ENCODE results near the gene GALNT7. TPM values are rescaled to one million over a fixed set of nuclear protein-coding genes. Genes with fewer than 3 reads are reported as not detected.

The GALNT7 gene
- total RNA-seq, 1 experiment from 2014 or later = 51.6 TPM

GRCh38 chr4:173208420-173208819 is 39.8 kb downstream of the GALNT7 start:
- CTCF ChIA-PET = no interaction called here
- H3K4me3 Mint-ChIP-seq (ENCODE audit: low read depth, unreplicated experiment) = no peak overlapping the region
- peaks cover 44% of the 10 kb centered on the region for H3K4me1 Mint-ChIP-seq (ENCODE audit: low read depth, unreplicated experiment)
- intact Hi-C loops (cut with micrococcal nuclease; ENCODE audit: unreplicated experiment) = loop anchor here (2.0 kb wide), 1 partner anchor 16 kb away; no protein-coding TSS in a partner anchor
- BruUV-seq (replicated peaks) = no TSS peak
- TF ChIP-seq CTCF (IDR thresholded peaks at IDR 0.05; ENCODE audit: unreplicated experiment) = no peak
- no peaks in the 10 kb centered on the region for H3K27me3 Mint-ChIP-seq (ENCODE audit: unreplicated experiment)
- no peak for DNase-seq
- no peak overlapping the region for H3K27ac Mint-ChIP-seq (ENCODE audit: unreplicated experiment)
- H3K9me3 Mint-ChIP-seq (ENCODE audit: low read depth, unreplicated experiment) = peaks cover 1% of the 10 kb centered on the region
- H3K36me3 Mint-ChIP-seq (ENCODE audit: insufficient read depth, unreplicated experiment) = peaks cover 13% of the 10 kb centered on the region

- Mint-ChIP-seq H3K27ac (ENCODE audit: unreplicated experiment) (peak overlapping the region; percentile 87), H3K36me3 (ENCODE audit: insufficient read depth, unreplicated experiment) (peaks cover 19% of the 10 kb centered on the region), H3K9me3 (ENCODE audit: low read depth, unreplicated experiment) (no peaks in the 10 kb centered on the region), H3K27me3 (ENCODE audit: unreplicated experiment) (no peaks in the 10 kb centered on the region), H3K4me3 (ENCODE audit: low read depth, unreplicated experiment) (no peak overlapping the region), H3K4me1 (ENCODE audit: low read depth, unreplicated experiment) (peaks cover 26% of the 10 kb centered on the region)
- no peak for TF ChIP-seq CTCF (IDR thresholded peaks at IDR 0.05; ENCODE audit: unreplicated experiment)
- BruUV-seq (replicated peaks) = no TSS peak
- CTCF ChIA-PET = interaction anchor here (1.0 kb wide), 1 partner anchor 25 kb away, joined by 3 read pairs; no protein-coding TSS in a partner anchor
- DNase-seq = no peak
- intact Hi-C loops (cut with micrococcal nuclease; ENCODE audit: unreplicated experiment) = loop anchor here (5.0 kb wide), 2 partner anchors 39 to 41 kb away; no protein-coding TSS in a partner anchor
These were observed 42.6 kb downstream of the GALNT7 start for GRCh38 chr4:173211222-173211621.

- no peaks in the 10 kb centered on the region for H3K27me3 Mint-ChIP-seq (ENCODE audit: unreplicated experiment)
- H3K36me3 Mint-ChIP-seq (ENCODE audit: insufficient read depth, unreplicated experiment) = peaks cover 19% of the 10 kb centered on the region
- DNase-seq = no peak
- intact Hi-C loops (cut with micrococcal nuclease; ENCODE audit: unreplicated experiment) = loop anchor here (5.0 kb wide), 2 partner anchors 40 kb away; no protein-coding TSS in a partner anchor
- CTCF ChIA-PET = no interaction called here
- TF ChIP-seq CTCF (IDR thresholded peaks at IDR 0.05; ENCODE audit: unreplicated experiment) = no peak
- peak overlapping the region; percentile 87 for H3K27ac Mint-ChIP-seq (ENCODE audit: unreplicated experiment)
- H3K4me3 Mint-ChIP-seq (ENCODE audit: low read depth, unreplicated experiment) = no peak overlapping the region
- no peaks in the 10 kb centered on the region for H3K9me3 Mint-ChIP-seq (ENCODE audit: low read depth, unreplicated experiment)
- BruUV-seq (replicated peaks) = no TSS peak
- peaks cover 20% of the 10 kb centered on the region for H3K4me1 Mint-ChIP-seq (ENCODE audit: low read depth, unreplicated experiment)
These were observed 43.2 kb downstream of the GALNT7 start for GRCh38 chr4:173211838-173212237.

- peaks cover 19% of the 10 kb centered on the region for H3K36me3 Mint-ChIP-seq (ENCODE audit: insufficient read depth, unreplicated experiment)
- no peak for DNase-seq
- no peaks in the 10 kb centered on the region for H3K27me3 Mint-ChIP-seq (ENCODE audit: unreplicated experiment)
- intact Hi-C loops (cut with micrococcal nuclease; ENCODE audit: unreplicated experiment) = loop anchor here (5.0 kb wide), 2 partner anchors 40 kb away; no protein-coding TSS in a partner anchor
- peaks cover 18% of the 10 kb centered on the region for H3K4me1 Mint-ChIP-seq (ENCODE audit: low read depth, unreplicated experiment)
- no peak for TF ChIP-seq CTCF (IDR thresholded peaks at IDR 0.05; ENCODE audit: unreplicated experiment)
- CTCF ChIA-PET = no interaction called here
- H3K4me3 Mint-ChIP-seq (ENCODE audit: low read depth, unreplicated experiment) = no peak overlapping the region
- BruUV-seq (replicated peaks) = no TSS peak
- no peak overlapping the region for H3K27ac Mint-ChIP-seq (ENCODE audit: unreplicated experiment)
- no peaks in the 10 kb centered on the region for H3K9me3 Mint-ChIP-seq (ENCODE audit: low read depth, unreplicated experiment)
These were observed 43.8 kb downstream of the GALNT7 start for GRCh38 chr4:173212379-173212778.

Measured in Calu3 (cell line).